A549 (cell line): ENCODE data around the gene FBN2.

ENCODE experiments used
- CHD2 ChIP-seq: fragments of 150-350 bp; IDR thresholded peaks from 2 replicates; pipeline ENCODE4 v1.6.1; 2014; ENCODE audit warnings: low read length; ENCODE audit not compliant: partially characterized antibody
- EP300 ChIP-seq, 2 experiments: fragments of >200 bp; sonication (Bioruptor Twin); formaldehyde crosslinking; IDR thresholded peaks; 2 replicates in 1 of 2; 3 replicates in 1 of 2; pipeline ENCODE4 v1.6.1; 2016 to 2017
- MAFK ChIP-seq: fragments of 450-650 bp; IDR thresholded peaks from 2 replicates; pipeline ENCODE4 v1.6.1; 2014; ENCODE audit not compliant: partially characterized antibody
- MYC ChIP-seq: IDR thresholded peaks from 2 replicates; pipeline ENCODE4 v1.6.1; 2012; ENCODE audit warnings: mild to moderate bottlenecking, inconsistent platforms, low read length, improper control_type of control experiment, borderline replicate concordance
- POLR2A ChIP-seq: IDR thresholded peaks from 2 replicates; pipeline ENCODE4 v1.6.1; 2012; ENCODE audit warnings: mild to moderate bottlenecking, low read length
- POLR2AphosphoS2 ChIP-seq: conservative IDR thresholded peaks from 2 replicates; pipeline ENCODE4 v1.6.1; 2012; ENCODE audit warnings: low read length, improper control_type of control experiment, inconsistent platforms
- RFX5 ChIP-seq: fragments of 450-650 bp; IDR thresholded peaks from 2 replicates; pipeline ENCODE4 v1.7.1; 2014; ENCODE audit warnings: antibody characterized with exemption, mild to moderate bottlenecking, moderate library complexity
- SREBF2 ChIP-seq: fragments of 450-650 bp; IDR thresholded peaks from 2 replicates; pipeline ENCODE4 v1.6.1; 2014; ENCODE audit warnings: mild to moderate bottlenecking, moderate library complexity
- TF ChIP-seq, protein P1 (sequence below): fragments of 200-600 bp; sonication (generic); IDR thresholded peaks from 2 replicates; pipeline ENCODE4 v1.6.1; 2016; ENCODE audit warnings: antibody characterized with exemption, mild to moderate bottlenecking, moderate library complexity
- TF ChIP-seq, protein P2 (sequence below): fragments of >200 bp; sonication (Bioruptor Twin); formaldehyde crosslinking; IDR thresholded peaks from 3 replicates; pipeline ENCODE4 v1.5.1; 2016

DNA sequence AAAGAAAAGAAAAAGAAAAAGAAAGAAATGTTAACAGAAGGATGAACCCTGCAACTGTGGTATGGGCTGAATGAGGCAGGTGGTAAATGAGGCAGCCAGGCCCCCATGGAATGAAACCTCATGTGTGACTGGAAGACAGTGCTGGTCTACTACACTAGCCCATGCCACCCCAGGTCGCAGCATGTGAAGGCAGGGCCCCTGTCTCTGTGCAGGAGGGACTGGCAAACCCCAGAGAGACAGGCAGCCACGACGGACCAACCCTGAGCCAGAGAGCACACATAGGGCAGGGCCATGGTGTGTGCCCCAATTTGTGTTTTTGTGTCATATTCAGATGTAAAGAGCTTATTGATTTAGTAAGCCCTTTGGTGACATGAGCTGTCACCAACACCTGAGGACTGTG lies 198.5 kb downstream of the FBN2 start:
- TF ChIP-seq, protein P1, sequence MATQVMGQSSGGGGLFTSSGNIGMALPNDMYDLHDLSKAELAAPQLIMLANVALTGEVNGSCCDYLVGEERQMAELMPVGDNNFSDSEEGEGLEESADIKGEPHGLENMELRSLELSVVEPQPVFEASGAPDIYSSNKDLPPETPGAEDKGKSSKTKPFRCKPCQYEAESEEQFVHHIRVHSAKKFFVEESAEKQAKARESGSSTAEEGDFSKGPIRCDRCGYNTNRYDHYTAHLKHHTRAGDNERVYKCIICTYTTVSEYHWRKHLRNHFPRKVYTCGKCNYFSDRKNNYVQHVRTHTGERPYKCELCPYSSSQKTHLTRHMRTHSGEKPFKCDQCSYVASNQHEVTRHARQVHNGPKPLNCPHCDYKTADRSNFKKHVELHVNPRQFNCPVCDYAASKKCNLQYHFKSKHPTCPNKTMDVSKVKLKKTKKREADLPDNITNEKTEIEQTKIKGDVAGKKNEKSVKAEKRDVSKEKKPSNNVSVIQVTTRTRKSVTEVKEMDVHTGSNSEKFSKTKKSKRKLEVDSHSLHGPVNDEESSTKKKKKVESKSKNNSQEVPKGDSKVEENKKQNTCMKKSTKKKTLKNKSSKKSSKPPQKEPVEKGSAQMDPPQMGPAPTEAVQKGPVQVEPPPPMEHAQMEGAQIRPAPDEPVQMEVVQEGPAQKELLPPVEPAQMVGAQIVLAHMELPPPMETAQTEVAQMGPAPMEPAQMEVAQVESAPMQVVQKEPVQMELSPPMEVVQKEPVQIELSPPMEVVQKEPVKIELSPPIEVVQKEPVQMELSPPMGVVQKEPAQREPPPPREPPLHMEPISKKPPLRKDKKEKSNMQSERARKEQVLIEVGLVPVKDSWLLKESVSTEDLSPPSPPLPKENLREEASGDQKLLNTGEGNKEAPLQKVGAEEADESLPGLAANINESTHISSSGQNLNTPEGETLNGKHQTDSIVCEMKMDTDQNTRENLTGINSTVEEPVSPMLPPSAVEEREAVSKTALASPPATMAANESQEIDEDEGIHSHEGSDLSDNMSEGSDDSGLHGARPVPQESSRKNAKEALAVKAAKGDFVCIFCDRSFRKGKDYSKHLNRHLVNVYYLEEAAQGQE: no peak
- TF ChIP-seq, protein P2, sequence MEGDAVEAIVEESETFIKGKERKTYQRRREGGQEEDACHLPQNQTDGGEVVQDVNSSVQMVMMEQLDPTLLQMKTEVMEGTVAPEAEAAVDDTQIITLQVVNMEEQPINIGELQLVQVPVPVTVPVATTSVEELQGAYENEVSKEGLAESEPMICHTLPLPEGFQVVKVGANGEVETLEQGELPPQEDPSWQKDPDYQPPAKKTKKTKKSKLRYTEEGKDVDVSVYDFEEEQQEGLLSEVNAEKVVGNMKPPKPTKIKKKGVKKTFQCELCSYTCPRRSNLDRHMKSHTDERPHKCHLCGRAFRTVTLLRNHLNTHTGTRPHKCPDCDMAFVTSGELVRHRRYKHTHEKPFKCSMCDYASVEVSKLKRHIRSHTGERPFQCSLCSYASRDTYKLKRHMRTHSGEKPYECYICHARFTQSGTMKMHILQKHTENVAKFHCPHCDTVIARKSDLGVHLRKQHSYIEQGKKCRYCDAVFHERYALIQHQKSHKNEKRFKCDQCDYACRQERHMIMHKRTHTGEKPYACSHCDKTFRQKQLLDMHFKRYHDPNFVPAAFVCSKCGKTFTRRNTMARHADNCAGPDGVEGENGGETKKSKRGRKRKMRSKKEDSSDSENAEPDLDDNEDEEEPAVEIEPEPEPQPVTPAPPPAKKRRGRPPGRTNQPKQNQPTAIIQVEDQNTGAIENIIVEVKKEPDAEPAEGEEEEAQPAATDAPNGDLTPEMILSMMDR: no peak
- TF ChIP-seq POLR2A (no peak), POLR2AphosphoS2 (no peak), MAFK (no peak), MYC (no peak), EP300 (IDR thresholded peaks at IDR 0.05) (no peak), RFX5 (no peak), SREBF2 (no peak), CHD2 (no peak)
